ENCODE measurements around the gene RBM44. TPM values are rescaled to one million over a fixed set of nuclear protein-coding genes. Genes with fewer than 3 reads are reported as not detected.

RBM44 gene
- total RNA-seq, 1 experiment from 2014 or later: 0.14 TPM

DNA sequence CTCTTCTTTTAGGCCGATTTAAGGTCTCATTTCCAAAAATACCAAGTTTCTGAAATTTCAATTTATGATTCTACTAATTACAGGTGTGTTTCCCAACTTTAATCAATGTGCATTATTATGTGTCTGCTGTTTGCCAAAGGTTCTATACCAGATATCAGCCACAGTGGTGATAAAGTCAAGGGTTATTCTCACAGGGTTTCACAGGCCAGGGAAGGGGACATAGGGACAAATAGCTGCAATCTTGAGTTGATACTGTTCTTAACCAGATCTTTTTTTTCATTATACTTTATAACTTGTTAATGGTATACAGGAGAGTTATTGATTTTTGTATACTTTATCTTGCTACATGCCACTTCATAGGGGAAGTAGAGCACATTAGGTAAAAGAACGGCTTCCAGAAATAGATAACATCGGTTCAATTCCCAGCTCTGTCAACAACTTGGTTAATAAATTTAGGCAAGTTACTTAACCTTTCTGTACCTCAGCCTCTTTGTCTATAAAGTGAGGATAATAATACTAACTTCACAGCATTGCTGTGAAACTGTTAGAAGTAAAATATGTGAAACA, 28.9 kb downstream of the RBM44 start:
- Histone ChIP-seq H3K36me3 (ENCODE audit: control insufficient read depth, insufficient read depth, low read length) (no peaks in the 10 kb centered on the region), H3K9me3 (no peaks in the 10 kb centered on the region), H3K4me3 (ENCODE audit: low read depth, low read length) (no peak overlapping the region), H3K4me1 (no peaks in the 10 kb centered on the region), H3K27me3 (replicated peaks; ENCODE audit: control insufficient read depth, insufficient read depth, low read length) (no peaks in the 10 kb centered on the region)
- no peaks in the 10 kb centered on the region for H3K4me1 Mint-ChIP-seq (ENCODE audit: low read depth, unreplicated experiment)
- DNase-seq: no peak
- no peaks in the 10 kb centered on the region for H3K9me3 Mint-ChIP-seq (ENCODE audit: unreplicated experiment)
- no peak overlapping the region for H3K4me3 Mint-ChIP-seq (ENCODE audit: unreplicated experiment)
- POLR2A ChIA-PET: no interaction called here
- TF ChIP-seq, protein P1, sequence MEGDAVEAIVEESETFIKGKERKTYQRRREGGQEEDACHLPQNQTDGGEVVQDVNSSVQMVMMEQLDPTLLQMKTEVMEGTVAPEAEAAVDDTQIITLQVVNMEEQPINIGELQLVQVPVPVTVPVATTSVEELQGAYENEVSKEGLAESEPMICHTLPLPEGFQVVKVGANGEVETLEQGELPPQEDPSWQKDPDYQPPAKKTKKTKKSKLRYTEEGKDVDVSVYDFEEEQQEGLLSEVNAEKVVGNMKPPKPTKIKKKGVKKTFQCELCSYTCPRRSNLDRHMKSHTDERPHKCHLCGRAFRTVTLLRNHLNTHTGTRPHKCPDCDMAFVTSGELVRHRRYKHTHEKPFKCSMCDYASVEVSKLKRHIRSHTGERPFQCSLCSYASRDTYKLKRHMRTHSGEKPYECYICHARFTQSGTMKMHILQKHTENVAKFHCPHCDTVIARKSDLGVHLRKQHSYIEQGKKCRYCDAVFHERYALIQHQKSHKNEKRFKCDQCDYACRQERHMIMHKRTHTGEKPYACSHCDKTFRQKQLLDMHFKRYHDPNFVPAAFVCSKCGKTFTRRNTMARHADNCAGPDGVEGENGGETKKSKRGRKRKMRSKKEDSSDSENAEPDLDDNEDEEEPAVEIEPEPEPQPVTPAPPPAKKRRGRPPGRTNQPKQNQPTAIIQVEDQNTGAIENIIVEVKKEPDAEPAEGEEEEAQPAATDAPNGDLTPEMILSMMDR (IDR thresholded peaks at IDR 0.05; ENCODE audit: insufficient read depth in 1 of 2, low read depth in 1 of 2, low read length in 1 of 2, severe bottlenecking in 1 of 2, unreplicated experiment in 1 of 2): no peak
- BruUV-seq (replicated peaks): no TSS peak
- intact Hi-C loops (cut with micrococcal nuclease; ENCODE audit: unreplicated experiment): no loop called here
- H3K27ac Mint-ChIP-seq (ENCODE audit: unreplicated experiment): no peak overlapping the region
- peaks cover 6% of the 10 kb centered on the region for H3K27me3 Mint-ChIP-seq (ENCODE audit: insufficient read depth, unreplicated experiment)
- CTCF ChIA-PET: no interaction called here
- H3K36me3 Mint-ChIP-seq (ENCODE audit: insufficient read depth, unreplicated experiment): no peaks in the 10 kb centered on the region

DNA sequence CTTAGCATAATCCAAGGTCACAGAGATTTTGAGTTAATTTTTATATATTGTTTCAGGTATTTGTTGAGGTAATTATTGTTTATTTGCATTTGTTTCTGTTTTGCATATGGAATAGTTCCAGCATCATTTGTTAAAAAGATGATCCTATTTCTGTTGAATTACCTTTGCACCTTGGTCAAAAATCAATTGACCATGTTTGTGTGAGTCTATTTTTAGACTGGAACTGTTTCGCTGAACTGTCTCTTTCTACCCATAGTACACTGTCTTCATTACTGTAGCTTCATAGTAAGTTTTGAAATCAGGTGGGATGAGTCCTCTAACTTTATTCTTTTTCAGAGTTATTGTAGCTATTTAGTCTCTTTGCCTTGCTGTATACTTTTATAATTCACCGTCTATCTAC, 31.9 kb downstream of the RBM44 start:
- BruUV-seq (replicated peaks): no TSS peak
- H3K36me3 Mint-ChIP-seq (ENCODE audit: insufficient read depth, unreplicated experiment): no peaks in the 10 kb centered on the region
- H3K4me3 ChIP-seq (ENCODE audit: low read depth, low read length): no peak overlapping the region
- H3K9me3 ChIP-seq: no peaks in the 10 kb centered on the region
- no peaks in the 10 kb centered on the region for H3K36me3 ChIP-seq (ENCODE audit: control insufficient read depth, insufficient read depth, low read length)
- DNase-seq: no peak
- no peak overlapping the region for H3K4me3 Mint-ChIP-seq (ENCODE audit: unreplicated experiment)
- TF ChIP-seq, protein P1 (IDR thresholded peaks at IDR 0.05; ENCODE audit: insufficient read depth in 1 of 2, low read depth in 1 of 2, low read length in 1 of 2, severe bottlenecking in 1 of 2, unreplicated experiment in 1 of 2): no peak
- no peaks in the 10 kb centered on the region for H3K4me1 ChIP-seq
- H3K9me3 Mint-ChIP-seq (ENCODE audit: unreplicated experiment): no peaks in the 10 kb centered on the region
- CTCF ChIA-PET: no interaction called here
- H3K27me3 Mint-ChIP-seq (ENCODE audit: insufficient read depth, unreplicated experiment): peaks cover 2% of the 10 kb centered on the region
- no peaks in the 10 kb centered on the region for H3K27me3 ChIP-seq (replicated peaks; ENCODE audit: control insufficient read depth, insufficient read depth, low read length)
- intact Hi-C loops (cut with micrococcal nuclease; ENCODE audit: unreplicated experiment): no loop called here
- no peaks in the 10 kb centered on the region for H3K4me1 Mint-ChIP-seq (ENCODE audit: low read depth, unreplicated experiment)
- POLR2A ChIA-PET: no interaction called here
- H3K27ac Mint-ChIP-seq (ENCODE audit: unreplicated experiment): no peak overlapping the region

DNA sequence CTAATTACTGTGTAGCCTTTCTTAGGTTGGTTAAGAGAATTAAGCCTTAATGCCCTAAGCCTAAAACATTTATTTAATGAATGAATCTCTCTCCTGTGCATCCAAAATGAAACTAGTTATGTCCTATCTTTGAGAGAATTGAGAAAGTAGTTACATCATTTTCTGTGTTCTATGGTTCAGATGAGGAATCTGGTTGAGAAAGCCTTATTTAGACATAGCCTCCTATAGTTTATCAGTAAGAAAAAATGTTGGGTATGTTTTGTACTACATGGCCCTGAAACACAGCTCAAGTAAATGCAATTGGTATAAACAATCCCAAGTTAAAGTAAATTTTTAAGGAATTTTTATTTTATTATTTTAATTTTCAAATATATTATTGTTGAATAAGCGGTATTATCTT, 35.0 kb downstream of the RBM44 start:
- intact Hi-C loops (cut with micrococcal nuclease; ENCODE audit: unreplicated experiment): no loop called here
- H3K36me3 ChIP-seq (ENCODE audit: control insufficient read depth, insufficient read depth, low read length): no peaks in the 10 kb centered on the region
- Mint-ChIP-seq H3K27me3 (ENCODE audit: insufficient read depth, unreplicated experiment) (no peaks in the 10 kb centered on the region), H3K27ac (ENCODE audit: unreplicated experiment) (no peak overlapping the region), H3K36me3 (ENCODE audit: insufficient read depth, unreplicated experiment) (no peaks in the 10 kb centered on the region), H3K4me1 (ENCODE audit: low read depth, unreplicated experiment) (no peaks in the 10 kb centered on the region), H3K9me3 (ENCODE audit: unreplicated experiment) (no peaks in the 10 kb centered on the region), H3K4me3 (ENCODE audit: unreplicated experiment) (no peak overlapping the region)
- H3K9me3 ChIP-seq: no peaks in the 10 kb centered on the region
- CTCF ChIA-PET: no interaction called here
- BruUV-seq (replicated peaks): no TSS peak
- H3K27me3 ChIP-seq (replicated peaks; ENCODE audit: control insufficient read depth, insufficient read depth, low read length): no peaks in the 10 kb centered on the region
- no peaks in the 10 kb centered on the region for H3K4me1 ChIP-seq
- H3K4me3 ChIP-seq (ENCODE audit: low read depth, low read length): no peak overlapping the region
- TF ChIP-seq, protein P1 (IDR thresholded peaks at IDR 0.05; ENCODE audit: insufficient read depth in 1 of 2, low read depth in 1 of 2, low read length in 1 of 2, severe bottlenecking in 1 of 2, unreplicated experiment in 1 of 2): no peak
- POLR2A ChIA-PET: no interaction called here
- DNase-seq: no peak
